ENCODE data around the gene DSG4.

DNA sequence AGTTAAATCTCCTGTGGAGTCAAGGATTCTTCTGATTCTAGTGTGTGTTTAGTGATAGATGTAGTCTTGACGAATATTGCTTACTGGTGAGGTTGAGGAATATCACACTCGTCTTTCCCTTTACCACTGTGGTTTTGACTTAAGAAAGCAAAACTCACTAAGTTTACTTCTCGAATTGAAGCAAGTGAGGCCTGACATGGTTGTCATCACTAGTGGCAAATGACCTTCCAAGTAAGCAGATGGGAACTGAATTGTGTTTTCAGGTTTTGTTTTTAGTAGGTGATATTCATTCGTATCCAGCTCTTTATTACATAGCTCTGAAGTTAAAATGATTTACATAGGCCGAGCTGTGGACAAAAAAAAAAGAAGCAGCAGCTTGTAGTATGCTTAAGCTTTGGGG, 20.6 kb upstream of the DSG4 start:
- TF ChIP-seq MAFK (IDR thresholded peaks at IDR 0.05; ENCODE audit: partially characterized antibody) (no peak), HEYL (CRISPR knock-in tag; IDR thresholded peaks at IDR 0.05) (no peak)
- TF ChIP-seq, protein P1, sequence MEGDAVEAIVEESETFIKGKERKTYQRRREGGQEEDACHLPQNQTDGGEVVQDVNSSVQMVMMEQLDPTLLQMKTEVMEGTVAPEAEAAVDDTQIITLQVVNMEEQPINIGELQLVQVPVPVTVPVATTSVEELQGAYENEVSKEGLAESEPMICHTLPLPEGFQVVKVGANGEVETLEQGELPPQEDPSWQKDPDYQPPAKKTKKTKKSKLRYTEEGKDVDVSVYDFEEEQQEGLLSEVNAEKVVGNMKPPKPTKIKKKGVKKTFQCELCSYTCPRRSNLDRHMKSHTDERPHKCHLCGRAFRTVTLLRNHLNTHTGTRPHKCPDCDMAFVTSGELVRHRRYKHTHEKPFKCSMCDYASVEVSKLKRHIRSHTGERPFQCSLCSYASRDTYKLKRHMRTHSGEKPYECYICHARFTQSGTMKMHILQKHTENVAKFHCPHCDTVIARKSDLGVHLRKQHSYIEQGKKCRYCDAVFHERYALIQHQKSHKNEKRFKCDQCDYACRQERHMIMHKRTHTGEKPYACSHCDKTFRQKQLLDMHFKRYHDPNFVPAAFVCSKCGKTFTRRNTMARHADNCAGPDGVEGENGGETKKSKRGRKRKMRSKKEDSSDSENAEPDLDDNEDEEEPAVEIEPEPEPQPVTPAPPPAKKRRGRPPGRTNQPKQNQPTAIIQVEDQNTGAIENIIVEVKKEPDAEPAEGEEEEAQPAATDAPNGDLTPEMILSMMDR (IDR thresholded peaks at IDR 0.05) = no peak
